Measurements from ENCODE around the gene PLCG2. TPM values are rescaled to one million over a fixed set of nuclear protein-coding genes. Genes with fewer than 3 reads are reported as not detected.

Gene PLCG2
- total RNA-seq, 1 donor from 2014 or later, result 5.7 TPM

DNA sequence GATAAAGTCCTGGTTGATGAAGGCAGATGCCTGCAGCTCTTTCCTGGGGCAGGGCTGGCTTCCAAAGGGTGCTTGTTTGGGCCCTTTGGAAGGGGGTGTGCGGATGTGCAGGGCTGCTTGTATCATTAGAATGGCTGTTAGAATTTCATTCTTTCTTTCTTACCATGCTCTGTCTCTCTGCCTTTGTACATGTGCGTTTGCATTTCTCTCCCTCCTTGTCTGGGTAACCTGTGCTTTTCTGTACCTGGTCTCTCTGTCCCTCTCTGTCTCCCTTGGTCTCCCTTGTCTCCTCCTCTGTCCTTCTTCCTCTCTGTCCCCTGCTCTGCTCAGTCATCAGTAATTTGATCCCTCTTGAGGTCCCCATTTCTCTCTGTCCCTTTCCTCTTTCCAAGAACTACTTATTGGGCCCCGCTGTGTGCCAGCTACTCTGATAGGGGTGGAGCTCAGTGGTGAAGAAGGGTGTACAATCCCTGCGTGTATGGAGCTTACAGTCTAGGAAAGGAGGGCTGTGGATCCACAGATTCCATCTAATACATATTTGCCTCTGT, 69.3 kb downstream of the PLCG2 start:
- TF ChIP-seq, protein P1, sequence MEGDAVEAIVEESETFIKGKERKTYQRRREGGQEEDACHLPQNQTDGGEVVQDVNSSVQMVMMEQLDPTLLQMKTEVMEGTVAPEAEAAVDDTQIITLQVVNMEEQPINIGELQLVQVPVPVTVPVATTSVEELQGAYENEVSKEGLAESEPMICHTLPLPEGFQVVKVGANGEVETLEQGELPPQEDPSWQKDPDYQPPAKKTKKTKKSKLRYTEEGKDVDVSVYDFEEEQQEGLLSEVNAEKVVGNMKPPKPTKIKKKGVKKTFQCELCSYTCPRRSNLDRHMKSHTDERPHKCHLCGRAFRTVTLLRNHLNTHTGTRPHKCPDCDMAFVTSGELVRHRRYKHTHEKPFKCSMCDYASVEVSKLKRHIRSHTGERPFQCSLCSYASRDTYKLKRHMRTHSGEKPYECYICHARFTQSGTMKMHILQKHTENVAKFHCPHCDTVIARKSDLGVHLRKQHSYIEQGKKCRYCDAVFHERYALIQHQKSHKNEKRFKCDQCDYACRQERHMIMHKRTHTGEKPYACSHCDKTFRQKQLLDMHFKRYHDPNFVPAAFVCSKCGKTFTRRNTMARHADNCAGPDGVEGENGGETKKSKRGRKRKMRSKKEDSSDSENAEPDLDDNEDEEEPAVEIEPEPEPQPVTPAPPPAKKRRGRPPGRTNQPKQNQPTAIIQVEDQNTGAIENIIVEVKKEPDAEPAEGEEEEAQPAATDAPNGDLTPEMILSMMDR (IDR thresholded peaks at IDR 0.05; ENCODE audit: unreplicated experiment), result no peak
- Mint-ChIP-seq H3K27ac (no peak overlapping the region), H3K4me1 (no peaks in the 10 kb centered on the region), H3K36me3 (no peaks in the 10 kb centered on the region), H3K4me3 (no peak overlapping the region), H3K27me3 (ENCODE audit: low read depth) (peaks cover 12% of the 10 kb centered on the region), H3K9me3 (peaks cover 4% of the 10 kb centered on the region)
- DNase-seq (ENCODE audit: low spot score in 2 of 2, unreplicated experiment in 2 of 2), result no peak

DNA sequence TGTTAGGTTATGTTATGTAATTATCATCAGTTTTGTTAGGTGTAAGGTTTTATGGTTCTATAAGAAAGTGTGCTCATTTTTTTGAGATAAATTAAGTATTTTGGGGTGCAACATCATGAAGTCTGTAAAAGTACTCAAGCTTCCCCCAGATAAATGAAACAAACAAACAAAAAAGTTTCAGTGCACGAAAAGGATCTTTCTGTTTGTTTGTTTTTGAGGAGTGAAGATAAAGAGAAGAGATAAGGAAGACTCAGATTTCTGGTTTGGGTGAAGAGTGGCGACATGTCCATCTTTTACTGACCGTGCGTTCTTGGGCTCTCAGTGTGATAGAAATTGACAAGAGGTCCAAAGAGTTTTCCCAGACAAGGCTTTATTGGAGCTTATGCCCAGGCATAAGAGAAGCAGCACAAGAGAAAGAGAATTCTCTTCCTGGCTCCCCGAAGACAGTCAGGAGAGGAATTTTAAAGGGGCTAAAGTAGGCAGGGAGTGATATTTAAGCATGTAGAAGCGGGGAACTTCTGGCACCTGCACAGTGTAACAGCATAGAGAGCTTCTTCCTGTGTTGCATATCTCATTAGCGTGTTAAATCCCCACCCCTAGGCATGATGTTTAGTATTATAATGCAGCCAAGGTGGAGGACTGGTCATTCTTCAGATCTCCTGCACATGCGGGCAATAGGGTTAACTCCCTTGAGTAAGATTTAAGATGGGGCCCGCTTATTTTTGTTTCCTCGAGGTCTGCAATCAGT, 71.3 kb downstream of the PLCG2 start:
- DNase-seq (ENCODE audit: low spot score in 2 of 2, unreplicated experiment in 2 of 2), result no peak
- Mint-ChIP-seq H3K27ac (no peak overlapping the region), H3K9me3 (peaks cover 4% of the 10 kb centered on the region), H3K4me1 (no peaks in the 10 kb centered on the region), H3K36me3 (no peaks in the 10 kb centered on the region), H3K4me3 (no peak overlapping the region), H3K27me3 (ENCODE audit: low read depth) (peaks cover 12% of the 10 kb centered on the region)
- TF ChIP-seq, protein P1 (IDR thresholded peaks at IDR 0.05; ENCODE audit: unreplicated experiment), result no peak

GRCh38 chr16:81852347-81852746, 73.3 kb downstream of the PLCG2 start:
- DNase-seq (ENCODE audit: low spot score in 2 of 2, unreplicated experiment in 2 of 2), result no peak
- peaks cover 14% of the 10 kb centered on the region for H3K27me3 Mint-ChIP-seq (ENCODE audit: low read depth)
- no peak overlapping the region for H3K4me3 Mint-ChIP-seq
- H3K27ac Mint-ChIP-seq, result no peak overlapping the region
- no peaks in the 10 kb centered on the region for H3K36me3 Mint-ChIP-seq
- no peaks in the 10 kb centered on the region for H3K9me3 Mint-ChIP-seq
- TF ChIP-seq, protein P1 (IDR thresholded peaks at IDR 0.05; ENCODE audit: unreplicated experiment), result no peak
- H3K4me1 Mint-ChIP-seq, result no peaks in the 10 kb centered on the region

- Mint-ChIP-seq H3K27me3 (ENCODE audit: low read depth) (peaks cover 8% of the 10 kb centered on the region), H3K4me1 (no peaks in the 10 kb centered on the region), H3K27ac (no peak overlapping the region), H3K36me3 (no peaks in the 10 kb centered on the region), H3K9me3 (no peaks in the 10 kb centered on the region), H3K4me3 (no peak overlapping the region)
- TF ChIP-seq, protein P1 (IDR thresholded peaks at IDR 0.05; ENCODE audit: unreplicated experiment), result no peak
- no peak for DNase-seq (ENCODE audit: low spot score in 2 of 2, unreplicated experiment in 2 of 2)
Measured at GRCh38 chr16:81855552-81856153, 76.6 kb downstream of the PLCG2 start.

DNA sequence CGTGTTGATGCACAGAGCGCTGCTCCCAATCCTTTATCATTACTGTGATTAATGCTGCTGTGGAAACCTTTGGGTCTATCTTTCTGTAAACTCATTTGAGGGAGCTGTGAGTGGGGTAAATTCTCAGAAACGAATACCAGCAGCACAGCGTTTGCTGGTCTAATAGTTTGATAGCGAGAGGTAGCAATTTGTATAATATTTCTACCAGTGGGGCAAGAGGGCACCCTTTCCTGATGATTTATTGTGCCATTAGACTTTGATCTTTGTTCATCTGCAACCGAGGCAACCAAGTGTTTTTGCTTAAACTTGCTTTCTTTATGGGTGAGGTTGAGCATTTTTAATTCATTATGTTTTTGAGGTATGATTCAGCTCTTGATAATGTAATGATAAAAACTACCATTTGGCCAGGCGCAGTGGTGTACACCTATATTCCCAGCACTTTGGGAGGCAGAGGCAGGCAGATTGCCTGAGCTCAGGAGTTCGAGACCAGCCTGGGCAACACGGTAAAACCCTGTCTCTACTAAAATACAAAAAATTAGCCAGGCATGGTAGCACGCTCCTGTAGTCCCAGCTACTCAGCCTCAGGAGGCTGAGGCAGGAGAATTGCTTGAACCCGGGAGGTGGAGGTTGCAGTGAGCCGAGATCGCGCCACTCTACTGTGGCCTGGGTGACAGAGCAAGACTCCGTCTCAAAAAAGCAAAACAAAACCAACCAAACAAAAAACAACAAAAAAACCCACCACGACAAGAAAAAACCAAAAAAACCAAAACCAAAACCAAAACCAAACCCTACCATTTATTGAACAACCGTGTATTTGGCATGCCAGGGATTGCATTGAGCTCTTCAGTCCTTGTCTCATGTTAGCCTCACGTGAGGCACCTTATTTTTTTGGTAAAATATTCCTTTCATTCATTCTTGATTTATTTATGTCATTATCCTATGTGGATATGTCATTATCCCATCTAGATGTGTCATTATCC, 81.5 kb downstream of the PLCG2 start:
- H3K36me3 Mint-ChIP-seq, result no peaks in the 10 kb centered on the region
- TF ChIP-seq, protein P1 (IDR thresholded peaks at IDR 0.05; ENCODE audit: unreplicated experiment), result no peak
- H3K9me3 Mint-ChIP-seq, result no peaks in the 10 kb centered on the region
- no peak overlapping the region for H3K27ac Mint-ChIP-seq
- H3K4me3 Mint-ChIP-seq, result no peak overlapping the region
- H3K4me1 Mint-ChIP-seq, result peaks cover 12% of the 10 kb centered on the region
- H3K27me3 Mint-ChIP-seq (ENCODE audit: low read depth), result peaks cover 38% of the 10 kb centered on the region
- no peak for DNase-seq (ENCODE audit: low spot score in 2 of 2, unreplicated experiment in 2 of 2)

Measured in mesothelial cell of epicardium (in vitro differentiated cells).